HG02759 (cell line): Measurements from ENCODE around the gene ZNF469.
"Not testable (repeated sequence)": the region's sequence is repeated elsewhere in the genome, so short reads cannot be mapped to it uniquely, and the experiment has no call there.

Experiments
- ATAC-seq: cut with Tn5 transposase; IDR thresholded peaks from one replicate; pipeline ENCODE4 v1.9.1; 2021; ENCODE audit warnings: mild to moderate bottlenecking, moderate library complexity; ENCODE audit not compliant: unreplicated experiment

ZNF469 gene

GRCh38 chr16:88356727-88357199 is 26.0 kb upstream of the ZNF469 start:
- no peak for ATAC-seq

GRCh38 chr16:88357317-88358022 is 25.3 kb upstream of the ZNF469 start:
- ATAC-seq: no peak

- no peak for ATAC-seq
These were observed 24.7 kb upstream of the ZNF469 start for GRCh38 chr16:88358023-88358420.

- ATAC-seq: no peak
These were observed 23.8 kb upstream of the ZNF469 start for GRCh38 chr16:88359008-88359407.

GRCh38 chr16:88360401-88360800 is 22.4 kb upstream of the ZNF469 start:
- not testable (repeated sequence) for ATAC-seq

GRCh38 chr16:88360999-88361398 is 21.8 kb upstream of the ZNF469 start:
- no peak for ATAC-seq

GRCh38 chr16:88361775-88362174 is 21.0 kb upstream of the ZNF469 start:
- no peak for ATAC-seq

- ATAC-seq: no peak
These were observed 19.4 kb upstream of the ZNF469 start for GRCh38 chr16:88363239-88363891.

GRCh38 chr16:88365244-88365865 is 17.4 kb upstream of the ZNF469 start:
- ATAC-seq: no peak

- ATAC-seq: no peak
These were observed 16.6 kb upstream of the ZNF469 start for GRCh38 chr16:88366032-88366703.

GRCh38 chr16:88366704-88367047 is 16.1 kb upstream of the ZNF469 start:
- no peak for ATAC-seq

GRCh38 chr16:88367560-88367959 is 15.2 kb upstream of the ZNF469 start:
- no peak for ATAC-seq

- no peak for ATAC-seq
These were observed 14.7 kb upstream of the ZNF469 start for GRCh38 chr16:88368036-88368435.

- ATAC-seq: no peak
These were observed 13.8 kb upstream of the ZNF469 start for GRCh38 chr16:88368994-88369393.

GRCh38 chr16:88369447-88370008 is 13.2 kb upstream of the ZNF469 start:
- no peak for ATAC-seq

- no peak for ATAC-seq
These were observed 12.4 kb upstream of the ZNF469 start for GRCh38 chr16:88370365-88370764.

GRCh38 chr16:88372522-88372921 is 10.2 kb upstream of the ZNF469 start:
- no peak for ATAC-seq

- ATAC-seq: no peak
These were observed 9.5 kb upstream of the ZNF469 start for GRCh38 chr16:88373211-88373610.

GRCh38 chr16:88373927-88374492 is 8.7 kb upstream of the ZNF469 start:
- no peak for ATAC-seq

- ATAC-seq: no peak
These were observed 8.0 kb upstream of the ZNF469 start for GRCh38 chr16:88374736-88375135.
